GM12878 (cell line): ENCODE data around the gene HBA1. TPM values are rescaled to one million over a fixed set of nuclear protein-coding genes. Genes with fewer than 3 reads are reported as not detected.

Experiments used
- ATAC-seq: fragments of 200-7000 bp; cut with Tn5 transposase; 3 replicates; pipeline ENCODE4 v1.9.1; 2020; ENCODE audit warnings: mild to moderate bottlenecking, moderate library complexity
- BruUV-seq: library from RNA; stranded (reverse); fragments of 400-500 nt; replicated peaks from 2 replicates; lab custom pipeline; 2021; lab: Mats Ljungman, UMichigan
- CTCF ChIA-PET: fragments of 300-600 bp; sonication (Branson Sonifier 250); formaldehyde crosslinking; extraction: SDS; loops from one replicate; lab custom pipeline; 2021; ENCODE audit warnings: inconsistent platforms; lab: Yijun Ruan, JAX
- POLR2A ChIA-PET: fragments of 350-600 bp; formaldehyde crosslinking; extraction: SDS; loops from one replicate; lab custom pipeline; 2021; ENCODE audit warnings: inconsistent platforms; lab: Charles Lee
- RAD21 ChIA-PET: fragments of 300-600 bp; sonication (Branson Sonifier 250); formaldehyde crosslinking; loops from one replicate; lab custom pipeline; 2023; ENCODE audit warnings: antibody characterized with exemption; ENCODE audit not compliant: unreplicated experiment; lab: Charles Lee
- SMC1A ChIA-PET: fragments of 300-600 bp; sonication (Branson Sonifier 250); formaldehyde crosslinking; loops from one replicate; lab custom pipeline; 2023; ENCODE audit not compliant: unreplicated experiment, uncharacterized antibody; lab: Charles Lee
- DNase-seq: peaks from one replicate; pipeline ENCODE4 v3.0.0-alpha.2; 2011; ENCODE audit warnings: low read depth, low spot score
- FAIRE-seq: peaks from 3 replicates; lab custom pipeline; 2011; peaks lifted over from hg19 to GRCh38; lab: Jason Lieb, UNC
- H2AFZ ChIP-seq: 2 replicates; pipeline ENCODE4 v1.6.0; 2011; ENCODE audit warnings: low read depth, low read length, control low read depth; ENCODE audit not compliant: control insufficient read depth
- H3K27ac ChIP-seq: 2 replicates; pipeline ENCODE4 v1.5.1; 2011; ENCODE audit warnings: control low read depth; ENCODE audit not compliant: control insufficient read depth, insufficient read depth
- H3K27me3 ChIP-seq, 2 experiments: replicated peaks in 1 of 2; 2 replicates each; pipeline versions ENCODE4 v1.6.0 to v1.6.1; 2011; ENCODE audit warnings: low read length in 1 of 2; ENCODE audit not compliant: control insufficient read depth in 2 of 2, insufficient read depth in 2 of 2
- H3K36me3 ChIP-seq, 2 experiments: 2 replicates each; pipeline ENCODE4 v1.5.1; 2011; ENCODE audit warnings: low read length in 1 of 2; ENCODE audit not compliant: control insufficient read depth in 2 of 2, insufficient read depth in 2 of 2
- H3K4me1 ChIP-seq: 2 replicates; pipeline ENCODE4 v1.6.1; 2011; ENCODE audit warnings: mild to moderate bottlenecking, low read length, moderate library complexity, mixed read lengths; ENCODE audit not compliant: control insufficient read depth, insufficient read depth
- H3K4me2 ChIP-seq: 2 replicates; pipeline ENCODE4 v1.6.0; 2011; ENCODE audit warnings: control low read depth; ENCODE audit not compliant: control insufficient read depth, insufficient read depth
- H3K4me3 ChIP-seq: fragments of 200-600 bp; sonication (generic); 2 replicates; pipeline ENCODE4 v1.5.1; 2016
- H3K79me2 ChIP-seq: 2 replicates; pipeline ENCODE4 v1.6.0; 2011; ENCODE audit warnings: low read length; ENCODE audit not compliant: control insufficient read depth, insufficient read depth
- H3K9ac ChIP-seq: 2 replicates; pipeline ENCODE4 v1.8.0; 2011; ENCODE audit warnings: low read length, control low read depth, mixed read lengths; ENCODE audit not compliant: control insufficient read depth, insufficient read depth
- H3K9me3 ChIP-seq: replicated peaks from 3 replicates; pipeline ENCODE4 v1.5.1; 2011; ENCODE audit warnings: mild to moderate bottlenecking, low read length; ENCODE audit not compliant: control insufficient read depth, insufficient read depth
- H4K20me1 ChIP-seq: 2 replicates; pipeline ENCODE4 v1.6.0; 2011; ENCODE audit not compliant: control insufficient read depth, insufficient read depth
- CHD2 ChIP-seq: IDR thresholded peaks from 2 replicates; pipeline ENCODE4 v1.6.1; 2011; ENCODE audit warnings: low read depth, low read length, improper control_type of control experiment, borderline replicate concordance
- HDAC2 ChIP-seq: fragments of 200-600 bp; sonication (generic); IDR thresholded peaks from 2 replicates; pipeline ENCODE4 v1.6.1; 2017
- PAX5 ChIP-seq: IDR thresholded peaks from 2 replicates; pipeline ENCODE4 v1.6.1; 2011; ENCODE audit warnings: low read depth, low read length, borderline replicate concordance
- RUNX3 ChIP-seq: IDR thresholded peaks from 2 replicates; pipeline ENCODE4 v1.6.1; 2012; ENCODE audit warnings: low read length, inconsistent platforms
- SIN3A ChIP-seq: IDR thresholded peaks from 2 replicates; pipeline ENCODE4 v1.6.1; 2012; ENCODE audit warnings: low read depth, low read length, improper control_type of control experiment
- SMAD1 ChIP-seq: fragments of 450-650 bp; IDR thresholded peaks from 2 replicates; pipeline ENCODE4 v1.6.1; 2018; ENCODE audit warnings: mild to moderate bottlenecking, low read depth; ENCODE audit not compliant: partially characterized antibody
- SUPT20H ChIP-seq: IDR thresholded peaks from 2 replicates; pipeline ENCODE4 v1.6.1; 2011; ENCODE audit warnings: low read depth, mild to moderate bottlenecking, low read length, moderate library complexity, borderline replicate concordance; ENCODE audit not compliant: control insufficient read depth
- ZNF24 ChIP-seq: fragments of 450-650 bp; IDR thresholded peaks from 2 replicates; pipeline ENCODE4 v1.6.1; 2017; ENCODE audit warnings: antibody characterized with exemption, mild to moderate bottlenecking
- WGBS: methylation state at CpG from one replicate; pipeline ENCODE4 v1.1.6; 2016; ENCODE audit warnings: low lambda C conversion rate; ENCODE audit not compliant: insufficient replicate concordance, insufficient coverage; ENCODE audit errors: missing lambda C conversion rate; 5-methylcytosine and 5-hydroxymethylcytosine counted together
- in situ Hi-C: fragments of 300-500 bp; cut with MboI; formaldehyde crosslinking; loops from 9 replicates; pipeline ENCODE4 v1.14.3; 2018; ENCODE audit warnings: mixed read lengths
- intact Hi-C: fragments of 100-400 bp; cut with micrococcal nuclease; formaldehyde crosslinking; loops from one replicate; pipeline ENCODE4 v1.14.2; 2022; ENCODE audit not compliant: unreplicated experiment
- polyA plus RNA-seq, 11 experiments: library from polyadenylated mRNA; depleted of rRNA in 4 of 11; unstranded in 6 of 11; stranded (reverse) in 5 of 11; fragments of >200 nt; fragmentation: Nextera tagmentation in 4 of 11; fragmentation: Illumina TruSeq in 1 of 11; extraction: Ambion mirVana in 4 of 11; extraction: Trizol in 1 of 11; gene quantifications; 1 replicate in 1 of 11; 2 replicates in 10 of 11; pipeline versions ENCODE4 v1.2.1 to v1.2.3, GENCODE V29; 2011 to 2016; ENCODE audit warnings: inconsistent platforms in 2 of 11, missing spikeins in 2 of 11, low read depth in 1 of 11
- total RNA-seq, 4 experiments: library from RNA; depleted of rRNA in 3 of 4; stranded (reverse); fragments of >200 nt in 3 of 4; fragmentation: Illumina TruSeq in 1 of 4; extraction: Trizol in 1 of 4; gene quantifications; 2 replicates each; pipeline versions ENCODE4 v1.2.1 to v1.2.3, GENCODE V29; 2013 to 2021
- TF ChIP-seq, protein P1 (sequence below): fragments of 450-650 bp; IDR thresholded peaks from 2 replicates; pipeline ENCODE4 v1.6.1; 2017; ENCODE audit warnings: antibody characterized with exemption, mild to moderate bottlenecking, moderate library complexity
- TF ChIP-seq, protein P2 (sequence below): IDR thresholded peaks from 2 replicates; pipeline ENCODE4 v1.6.1; 2012; ENCODE audit warnings: low read depth, low read length, improper control_type of control experiment
- TF ChIP-seq, protein P3 (sequence below): IDR thresholded peaks from 2 replicates; pipeline ENCODE4 v1.6.1; 2011; ENCODE audit warnings: low read depth, mild to moderate bottlenecking, low read length, moderate library complexity, borderline replicate concordance; ENCODE audit errors: extremely low read depth
- TF ChIP-seq, protein P4 (sequence below): fragments of 450-650 bp; IDR thresholded peaks from 2 replicates; pipeline ENCODE4 v1.6.1; 2017; ENCODE audit warnings: mild to moderate bottlenecking, moderate library complexity
- TF ChIP-seq, protein P5 (sequence below): IDR thresholded peaks from 2 replicates; pipeline ENCODE4 v1.6.1; 2011; ENCODE audit warnings: borderline replicate concordance, low read depth, mild to moderate bottlenecking, moderate library complexity, low read length; ENCODE audit not compliant: insufficient read depth, poor library complexity, severe bottlenecking

Gene HBA1
- total and polyA plus RNA-seq, 10 of the 15 experiments (the other 5 are each of a cell fraction or from before 2014, with no cell fraction given), result 0.28 to 3.5 (median 0.83) TPM; not detected in 5

DNA sequence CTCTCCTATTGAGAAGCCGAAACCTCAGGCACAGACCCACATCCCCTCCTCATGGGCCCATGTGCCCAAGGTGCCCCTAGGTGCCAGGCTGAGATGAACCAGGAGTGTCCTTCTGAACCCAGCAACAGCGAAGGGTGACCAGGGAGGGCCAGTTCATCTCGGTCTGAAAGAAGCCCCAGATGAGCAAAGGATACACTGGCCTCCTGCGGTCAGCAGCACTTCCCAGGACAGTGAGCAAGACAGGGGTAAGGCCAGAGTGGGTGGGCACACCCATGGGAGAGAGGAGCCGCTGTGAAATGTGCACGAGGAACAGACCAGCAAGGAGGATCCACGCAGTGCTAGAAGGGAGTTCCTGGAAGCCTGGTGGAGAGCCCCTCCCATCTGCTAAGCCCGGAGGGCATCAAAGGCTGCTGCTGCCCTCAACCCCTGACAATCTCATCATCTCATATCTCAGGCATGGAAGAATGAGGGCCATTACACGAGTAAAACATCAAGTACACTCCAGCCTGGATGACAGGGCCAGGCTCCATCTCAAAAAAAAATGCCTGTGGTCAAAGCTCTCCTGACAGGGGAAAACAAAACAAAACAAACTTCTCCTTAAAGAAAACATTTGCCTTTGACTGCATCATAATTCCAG, 27.3 kb upstream of the HBA1 start:
- in situ Hi-C loops, result no loop called here
- TF ChIP-seq, protein P1, sequence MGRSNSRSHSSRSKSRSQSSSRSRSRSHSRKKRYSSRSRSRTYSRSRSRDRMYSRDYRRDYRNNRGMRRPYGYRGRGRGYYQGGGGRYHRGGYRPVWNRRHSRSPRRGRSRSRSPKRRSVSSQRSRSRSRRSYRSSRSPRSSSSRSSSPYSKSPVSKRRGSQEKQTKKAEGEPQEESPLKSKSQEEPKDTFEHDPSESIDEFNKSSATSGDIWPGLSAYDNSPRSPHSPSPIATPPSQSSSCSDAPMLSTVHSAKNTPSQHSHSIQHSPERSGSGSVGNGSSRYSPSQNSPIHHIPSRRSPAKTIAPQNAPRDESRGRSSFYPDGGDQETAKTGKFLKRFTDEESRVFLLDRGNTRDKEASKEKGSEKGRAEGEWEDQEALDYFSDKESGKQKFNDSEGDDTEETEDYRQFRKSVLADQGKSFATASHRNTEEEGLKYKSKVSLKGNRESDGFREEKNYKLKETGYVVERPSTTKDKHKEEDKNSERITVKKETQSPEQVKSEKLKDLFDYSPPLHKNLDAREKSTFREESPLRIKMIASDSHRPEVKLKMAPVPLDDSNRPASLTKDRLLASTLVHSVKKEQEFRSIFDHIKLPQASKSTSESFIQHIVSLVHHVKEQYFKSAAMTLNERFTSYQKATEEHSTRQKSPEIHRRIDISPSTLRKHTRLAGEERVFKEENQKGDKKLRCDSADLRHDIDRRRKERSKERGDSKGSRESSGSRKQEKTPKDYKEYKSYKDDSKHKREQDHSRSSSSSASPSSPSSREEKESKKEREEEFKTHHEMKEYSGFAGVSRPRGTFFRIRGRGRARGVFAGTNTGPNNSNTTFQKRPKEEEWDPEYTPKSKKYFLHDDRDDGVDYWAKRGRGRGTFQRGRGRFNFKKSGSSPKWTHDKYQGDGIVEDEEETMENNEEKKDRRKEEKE, result no peak
- TF ChIP-seq CHD2 (no peak), RUNX3 (no peak), SMAD1 (no peak), PAX5 (no peak), SIN3A (no peak), HDAC2 (no peak), ZNF24 (no peak), SUPT20H (no peak)
- TF ChIP-seq, protein P2, sequence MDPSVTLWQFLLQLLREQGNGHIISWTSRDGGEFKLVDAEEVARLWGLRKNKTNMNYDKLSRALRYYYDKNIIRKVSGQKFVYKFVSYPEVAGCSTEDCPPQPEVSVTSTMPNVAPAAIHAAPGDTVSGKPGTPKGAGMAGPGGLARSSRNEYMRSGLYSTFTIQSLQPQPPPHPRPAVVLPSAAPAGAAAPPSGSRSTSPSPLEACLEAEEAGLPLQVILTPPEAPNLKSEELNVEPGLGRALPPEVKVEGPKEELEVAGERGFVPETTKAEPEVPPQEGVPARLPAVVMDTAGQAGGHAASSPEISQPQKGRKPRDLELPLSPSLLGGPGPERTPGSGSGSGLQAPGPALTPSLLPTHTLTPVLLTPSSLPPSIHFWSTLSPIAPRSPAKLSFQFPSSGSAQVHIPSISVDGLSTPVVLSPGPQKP, result no peak
- TF ChIP-seq, protein P3, sequence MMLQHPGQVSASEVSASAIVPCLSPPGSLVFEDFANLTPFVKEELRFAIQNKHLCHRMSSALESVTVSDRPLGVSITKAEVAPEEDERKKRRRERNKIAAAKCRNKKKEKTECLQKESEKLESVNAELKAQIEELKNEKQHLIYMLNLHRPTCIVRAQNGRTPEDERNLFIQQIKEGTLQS, result no peak
- TF ChIP-seq, protein P4, sequence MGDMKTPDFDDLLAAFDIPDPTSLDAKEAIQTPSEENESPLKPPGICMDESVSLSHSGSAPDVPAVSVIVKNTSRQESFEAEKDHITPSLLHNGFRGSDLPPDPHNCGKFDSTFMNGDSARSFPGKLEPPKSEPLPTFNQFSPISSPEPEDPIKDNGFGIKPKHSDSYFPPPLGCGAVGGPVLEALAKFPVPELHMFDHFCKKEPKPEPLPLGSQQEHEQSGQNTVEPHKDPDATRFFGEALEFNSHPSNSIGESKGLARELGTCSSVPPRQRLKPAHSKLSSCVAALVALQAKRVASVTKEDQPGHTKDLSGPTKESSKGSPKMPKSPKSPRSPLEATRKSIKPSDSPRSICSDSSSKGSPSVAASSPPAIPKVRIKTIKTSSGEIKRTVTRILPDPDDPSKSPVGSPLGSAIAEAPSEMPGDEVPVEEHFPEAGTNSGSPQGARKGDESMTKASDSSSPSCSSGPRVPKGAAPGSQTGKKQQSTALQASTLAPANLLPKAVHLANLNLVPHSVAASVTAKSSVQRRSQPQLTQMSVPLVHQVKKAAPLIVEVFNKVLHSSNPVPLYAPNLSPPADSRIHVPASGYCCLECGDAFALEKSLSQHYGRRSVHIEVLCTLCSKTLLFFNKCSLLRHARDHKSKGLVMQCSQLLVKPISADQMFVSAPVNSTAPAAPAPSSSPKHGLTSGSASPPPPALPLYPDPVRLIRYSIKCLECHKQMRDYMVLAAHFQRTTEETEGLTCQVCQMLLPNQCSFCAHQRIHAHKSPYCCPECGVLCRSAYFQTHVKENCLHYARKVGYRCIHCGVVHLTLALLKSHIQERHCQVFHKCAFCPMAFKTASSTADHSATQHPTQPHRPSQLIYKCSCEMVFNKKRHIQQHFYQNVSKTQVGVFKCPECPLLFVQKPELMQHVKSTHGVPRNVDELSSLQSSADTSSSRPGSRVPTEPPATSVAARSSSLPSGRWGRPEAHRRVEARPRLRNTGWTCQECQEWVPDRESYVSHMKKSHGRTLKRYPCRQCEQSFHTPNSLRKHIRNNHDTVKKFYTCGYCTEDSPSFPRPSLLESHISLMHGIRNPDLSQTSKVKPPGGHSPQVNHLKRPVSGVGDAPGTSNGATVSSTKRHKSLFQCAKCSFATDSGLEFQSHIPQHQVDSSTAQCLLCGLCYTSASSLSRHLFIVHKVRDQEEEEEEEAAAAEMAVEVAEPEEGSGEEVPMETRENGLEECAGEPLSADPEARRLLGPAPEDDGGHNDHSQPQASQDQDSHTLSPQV, result no peak
- TF ChIP-seq, protein P5, sequence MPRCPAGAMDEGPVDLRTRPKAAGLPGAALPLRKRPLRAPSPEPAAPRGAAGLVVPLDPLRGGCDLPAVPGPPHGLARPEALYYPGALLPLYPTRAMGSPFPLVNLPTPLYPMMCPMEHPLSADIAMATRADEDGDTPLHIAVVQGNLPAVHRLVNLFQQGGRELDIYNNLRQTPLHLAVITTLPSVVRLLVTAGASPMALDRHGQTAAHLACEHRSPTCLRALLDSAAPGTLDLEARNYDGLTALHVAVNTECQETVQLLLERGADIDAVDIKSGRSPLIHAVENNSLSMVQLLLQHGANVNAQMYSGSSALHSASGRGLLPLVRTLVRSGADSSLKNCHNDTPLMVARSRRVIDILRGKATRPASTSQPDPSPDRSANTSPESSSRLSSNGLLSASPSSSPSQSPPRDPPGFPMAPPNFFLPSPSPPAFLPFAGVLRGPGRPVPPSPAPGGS, result no peak

More for the DNA sequence above, 27.3 kb upstream of the HBA1 start:
- ATAC-seq (no peak), FAIRE-seq (no peak), DNase-seq (no peak)
- intact Hi-C loops, result no loop called here
- no peak overlapping the region for H3K4me3 ChIP-seq
- RAD21 ChIA-PET, result no interaction called here
- H3K79me2 ChIP-seq, result no peaks in the 10 kb centered on the region
- WGBS, result 23% methylated on average over 9 of the region's 9 CpGs
- H3K27ac ChIP-seq, result no peak overlapping the region
- BruUV-seq, result no TSS peak
- no peaks in the 10 kb centered on the region for H3K36me3 ChIP-seq
- POLR2A ChIA-PET, result no interaction called here
- no peak overlapping the region for H3K4me2 ChIP-seq
- no peak overlapping the region for H2AFZ ChIP-seq
- H3K9ac ChIP-seq, result no peak overlapping the region
- no peaks in the 10 kb centered on the region for H3K27me3 ChIP-seq
- CTCF ChIA-PET, result no interaction called here
- H3K4me1 ChIP-seq, result no peaks in the 10 kb centered on the region
- H4K20me1 ChIP-seq, result no peaks in the 10 kb centered on the region
- no peaks in the 10 kb centered on the region for H3K9me3 ChIP-seq
- SMC1A ChIA-PET, result interaction anchor here (0.8 kb wide), 1 partner anchor 16 kb away, joined by 3 read pairs; no protein-coding TSS in a partner anchor
